Hematopoietic multipotent progenitor cell treated with erythropoietin and hydrocortisone succinate and interleukin-3 and kit ligand, for 17 days (in vitro differentiated cells): ENCODE data around the gene HTRA3.

Source experiments
- DNase-seq: peaks from one replicate; pipeline ENCODE4 v3.0.0-alpha.2; 2015; ENCODE audit warnings: low spot score

The HTRA3 gene

GRCh38 chr4:8293131-8293975 lies 23.8 kb downstream of the HTRA3 start:
- no peak for DNase-seq

DNA sequence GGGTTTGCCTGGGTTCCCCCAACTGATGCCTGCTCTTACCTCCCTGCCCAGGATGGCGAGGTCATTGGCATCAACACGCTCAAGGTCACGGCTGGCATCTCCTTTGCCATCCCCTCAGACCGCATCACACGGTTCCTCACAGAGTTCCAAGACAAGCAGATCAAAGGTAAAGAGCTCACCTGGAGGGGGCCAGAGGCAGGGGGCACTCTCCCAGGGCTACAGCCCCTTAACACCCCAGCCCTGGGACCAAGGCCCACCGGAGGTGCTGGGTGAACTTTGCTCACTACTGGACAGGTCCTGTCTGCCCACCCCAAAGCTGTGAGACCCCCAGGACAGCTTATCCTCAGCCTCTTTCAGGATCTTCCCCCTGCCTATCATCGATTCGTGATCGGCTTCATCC lies 24.5 kb downstream of the HTRA3 start:
- no peak for DNase-seq

DNA sequence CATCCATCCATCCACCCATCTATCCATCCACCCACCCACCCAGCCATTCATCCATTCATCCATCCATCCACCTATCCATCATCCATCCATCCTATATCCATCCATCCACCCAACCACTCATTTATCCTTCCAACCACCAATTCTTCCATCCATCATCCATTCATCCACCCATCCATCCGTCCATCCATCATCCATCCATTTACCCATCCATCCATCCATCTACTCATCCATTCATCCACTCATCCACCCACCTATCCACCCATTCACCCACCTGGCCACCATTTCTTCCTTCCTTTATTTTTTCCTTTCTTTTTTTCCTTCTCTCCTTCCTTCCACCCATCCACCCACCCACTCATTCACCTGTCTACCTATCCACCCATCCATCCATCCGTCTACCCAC lies 25.2 kb downstream of the HTRA3 start:
- DNase-seq = no peak

GRCh38 chr4:8295471-8295870 lies 25.9 kb downstream of the HTRA3 start:
- no peak for DNase-seq

DNA sequence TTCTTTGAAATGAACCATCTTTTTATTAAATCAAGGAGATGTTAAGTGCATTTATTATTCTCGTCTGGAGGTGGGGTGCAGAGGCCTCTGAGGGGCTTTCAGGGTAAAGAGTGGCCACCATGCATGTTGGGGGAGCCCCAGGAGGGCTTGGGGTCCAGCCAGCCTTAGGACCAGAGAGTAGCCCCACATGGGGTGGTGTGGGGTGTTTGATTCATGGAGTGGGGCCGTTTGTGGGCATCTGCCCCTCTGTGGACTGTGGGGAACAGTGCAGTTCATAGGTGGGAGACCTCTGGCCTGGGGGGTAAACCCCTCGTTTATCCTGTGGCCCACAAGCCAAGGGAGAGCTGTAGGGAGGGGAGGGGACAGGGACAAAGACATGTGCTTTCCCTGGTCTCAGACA lies 26.9 kb downstream of the HTRA3 start:
- no peak for DNase-seq

GRCh38 chr4:8297141-8297601 lies 27.6 kb downstream of the HTRA3 start:
- no peak for DNase-seq

GRCh38 chr4:8297691-8298485 lies 28.3 kb downstream of the HTRA3 start:
- no peak for DNase-seq

DNA sequence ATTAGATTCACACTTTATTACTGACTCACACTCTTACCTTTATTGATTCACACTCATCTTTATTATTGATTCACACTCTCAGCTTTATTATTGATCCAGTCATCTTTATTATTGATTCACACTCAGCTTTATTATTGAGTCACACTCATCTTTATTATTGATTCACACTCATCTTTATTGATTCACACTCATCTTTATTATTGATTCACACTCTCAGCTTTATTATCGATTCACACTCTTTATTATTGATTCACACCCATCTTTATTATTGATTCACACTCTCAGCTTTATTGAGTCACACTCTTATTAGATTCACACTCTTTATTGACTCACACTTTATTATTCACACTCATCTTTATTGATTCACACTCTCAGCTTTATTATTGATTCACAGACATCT lies 31.3 kb downstream of the HTRA3 start:
- DNase-seq = no peak

DNA sequence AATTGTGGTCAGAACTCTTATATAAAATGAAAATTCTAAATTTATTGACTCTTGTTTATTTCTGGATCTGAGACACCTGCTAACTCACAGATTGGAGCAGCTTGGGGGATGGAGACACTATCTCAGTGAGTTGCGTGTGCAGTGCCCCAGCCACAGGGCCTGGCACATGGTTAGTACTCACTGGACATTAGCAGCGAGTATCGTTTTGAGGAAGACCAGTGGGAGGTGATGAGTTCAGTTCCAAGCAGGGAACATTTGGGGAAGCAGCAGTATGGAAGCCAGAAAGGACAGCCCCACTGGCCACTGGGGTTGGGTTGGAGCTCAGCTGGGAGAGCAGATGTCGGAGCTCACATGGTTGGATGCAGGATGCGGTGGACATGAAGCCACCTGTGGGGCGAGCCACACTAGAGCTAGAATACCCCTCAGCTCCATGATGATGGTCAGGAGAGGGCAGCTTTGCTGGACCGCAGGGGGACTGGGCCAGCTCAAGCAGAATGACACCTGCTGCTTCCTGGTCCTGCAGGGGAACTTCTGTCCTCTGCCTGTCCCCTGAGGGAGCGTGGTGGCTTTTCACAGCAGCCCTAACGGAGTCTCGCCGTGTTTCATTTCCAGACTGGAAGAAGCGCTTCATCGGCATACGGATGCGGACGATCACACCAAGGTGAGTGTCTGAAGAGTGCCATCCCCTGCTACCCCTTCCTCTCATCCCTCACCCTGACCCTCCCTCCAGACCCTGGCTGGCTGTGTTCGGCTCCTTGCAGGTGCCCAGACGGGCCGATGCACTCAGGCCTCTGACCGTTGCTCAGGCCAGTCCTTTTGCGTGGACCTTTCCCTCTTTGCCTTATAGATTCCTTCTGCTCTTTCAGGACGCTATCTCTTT lies 32.5 kb downstream of the HTRA3 start:
- no peak for DNase-seq

GRCh38 chr4:8303081-8303480 lies 33.5 kb downstream of the HTRA3 start:
- DNase-seq = no peak

- peak; percentile 54 for DNase-seq
These were observed 34.1 kb downstream of the HTRA3 start for GRCh38 chr4:8303485-8304281.

GRCh38 chr4:8304827-8305695 lies 35.5 kb downstream of the HTRA3 start:
- no peak for DNase-seq

GRCh38 chr4:8305851-8306471 lies 36.4 kb downstream of the HTRA3 start:
- no peak for DNase-seq

DNA sequence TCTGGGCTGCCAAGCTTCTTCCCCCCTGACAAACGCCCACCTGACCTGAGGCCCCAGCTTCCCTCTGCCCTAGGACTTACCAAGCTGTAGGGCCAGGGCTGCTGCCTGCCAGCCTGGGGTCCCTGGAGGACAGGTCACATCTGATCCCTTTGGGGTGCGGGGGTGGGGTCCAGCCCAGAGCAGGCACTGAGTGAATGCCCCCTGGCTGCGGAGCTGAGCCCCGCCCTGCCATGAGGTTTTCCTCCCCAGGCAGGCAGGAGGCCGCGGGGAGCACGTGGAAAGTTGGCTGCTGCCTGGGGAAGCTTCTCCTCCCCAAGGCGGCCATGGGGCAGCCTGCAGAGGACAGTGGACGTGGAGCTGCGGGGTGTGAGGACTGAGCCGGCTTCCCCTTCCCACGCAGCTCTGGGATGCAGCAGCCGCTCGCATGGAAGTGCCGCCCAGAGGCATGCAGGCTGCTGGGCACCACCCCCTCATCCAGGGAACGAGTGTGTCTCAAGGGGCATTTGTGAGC lies 37.0 kb downstream of the HTRA3 start:
- no peak for DNase-seq

GRCh38 chr4:8307121-8307520 lies 37.6 kb downstream of the HTRA3 start:
- no peak for DNase-seq

DNA sequence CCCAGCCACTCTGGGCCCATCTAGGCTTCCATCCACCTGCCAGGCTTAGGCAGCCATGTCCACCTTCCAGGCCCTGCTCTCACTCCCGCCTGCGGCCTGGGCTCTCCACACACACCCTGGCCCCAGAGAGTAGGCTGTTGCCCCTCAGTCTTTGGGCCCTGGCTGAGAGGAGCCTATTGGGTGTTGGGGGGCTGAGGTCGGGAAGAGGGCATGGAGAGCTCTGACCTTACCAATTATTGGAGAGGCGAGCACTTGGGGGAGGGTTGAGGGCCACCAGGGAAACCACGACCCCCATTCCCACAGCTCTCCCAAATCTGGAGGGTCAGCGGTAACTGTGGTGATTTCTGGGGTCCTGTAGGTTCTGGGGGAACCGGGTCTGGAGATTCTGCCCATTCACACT lies 38.2 kb downstream of the HTRA3 start:
- no peak for DNase-seq

- no peak for DNase-seq
These were observed 38.6 kb downstream of the HTRA3 start for GRCh38 chr4:8308144-8308543.

GRCh38 chr4:8308856-8309771 lies 39.6 kb downstream of the HTRA3 start:
- no peak for DNase-seq

GRCh38 chr4:8310306-8310705 lies 40.8 kb downstream of the HTRA3 start:
- no peak for DNase-seq
